A549 (cell line): ENCODE results near the gene IGIP. TPM values are rescaled to one million over a fixed set of nuclear protein-coding genes. Genes with fewer than 3 reads are reported as not detected.
A peak's percentile ranks its signal among the peaks of the same experiment; 100 is the strongest.

ENCODE experiments used
- ATAC-seq, 2 experiments: fragments of 200-7000 bp in 1 of 2; fragments of >200 bp in 1 of 2; cut with Nextera tagmentation in 1 of 2; cut with Tn5 transposase in 1 of 2; 3 replicates each; pipeline versions ENCODE4 v1.8.0 to v1.9.1; 2018 to 2020; ENCODE audit warnings: mild to moderate bottlenecking in 1 of 2, moderate library complexity in 1 of 2
- CTCF ChIA-PET: fragments of 300-600 bp; sonication (Branson Sonifier 250); formaldehyde crosslinking; extraction: SDS; loops from one replicate; lab custom pipeline; 2021; ENCODE audit warnings: antibody characterized with exemption, inconsistent platforms; lab: Yijun Ruan, JAX
- POLR2A ChIA-PET: fragments of 350-600 bp; formaldehyde crosslinking; extraction: SDS; loops from one replicate; lab custom pipeline; 2021; ENCODE audit warnings: antibody characterized with exemption, inconsistent platforms; lab: Yijun Ruan, JAX
- DNase-seq, 2 experiments: peaks; one replicate each; pipeline versions ENCODE4 v3.0.0 to v3.0.0-alpha.2; 2011 to 2016; ENCODE audit warnings: low read depth in 1 of 2, low spot score in 1 of 2
- FAIRE-seq: peaks from 2 replicates; lab custom pipeline; 2011; peaks lifted over from hg19 to GRCh38; lab: Jason Lieb, UNC
- H3K27ac ChIP-seq, 2 experiments: fragments of >200 bp; sonication (Bioruptor Twin); formaldehyde crosslinking; 3 replicates each; pipeline ENCODE4 v1.5.1; 2016 to 2017
- H3K4me1 ChIP-seq: fragments of >200 bp; sonication (Bioruptor Twin); formaldehyde crosslinking; 3 replicates; pipeline ENCODE4 v1.6.1; 2016
- H3K4me2 ChIP-seq: fragments of >200 bp; sonication (Bioruptor Twin); formaldehyde crosslinking; 3 replicates; pipeline ENCODE4 v1.6.1; 2016
- H3K4me3 ChIP-seq: fragments of >200 bp; sonication (Bioruptor Twin); formaldehyde crosslinking; 3 replicates; pipeline ENCODE4 v1.5.1; 2016
- H3K9me3 ChIP-seq: fragments of >200 bp; sonication (Bioruptor Twin); formaldehyde crosslinking; 3 replicates; pipeline ENCODE4 v1.6.1; 2016
- CBX8 ChIP-seq: fragments of 200-600 bp; sonication (generic); IDR thresholded peaks from 2 replicates; pipeline ENCODE4 v1.6.1; 2016
- CEBPB ChIP-seq, 2 experiments: fragments of >200 bp in 1 of 2; sonication (Bioruptor Twin) in 1 of 2; formaldehyde crosslinking in 1 of 2; IDR thresholded peaks; 2 replicates each; pipeline ENCODE4 v1.6.1; 2012 to 2016
- EHF ChIP-seq: fragments of 250-450 bp; sonication (Bioruptor Pico); IDR thresholded peaks from 2 replicates; pipeline ENCODE4 v1.5.0; 2020; ENCODE audit warnings: mild to moderate bottlenecking
- EHMT2 ChIP-seq: fragments of 200-600 bp; sonication (generic); IDR thresholded peaks from 2 replicates; pipeline ENCODE4 v1.6.1; 2016; ENCODE audit warnings: antibody characterized with exemption, low read depth, mild to moderate bottlenecking, moderate library complexity
- FOSB ChIP-seq: fragments of 250-450 bp; sonication (Bioruptor Pico); IDR thresholded peaks from 2 replicates; pipeline ENCODE4 v1.5.0; 2020; ENCODE audit warnings: mild to moderate bottlenecking, moderate library complexity
- HEYL ChIP-seq: fragments of 250-450 bp; sonication (Bioruptor Pico); IDR thresholded peaks from 2 replicates; pipeline ENCODE4 v1.8.0; 2021; ENCODE audit warnings: mild to moderate bottlenecking, moderate library complexity
- HOXB13 ChIP-seq: fragments of 250-450 bp; sonication (Bioruptor Pico); IDR thresholded peaks from 2 replicates; pipeline ENCODE4 v1.5.0; 2020; ENCODE audit warnings: low read depth, mild to moderate bottlenecking, moderate library complexity
- JUNB ChIP-seq: fragments of >200 bp; sonication (Bioruptor Twin); formaldehyde crosslinking; IDR thresholded peaks from 2 replicates; pipeline ENCODE4 v1.6.1; 2016
- MAZ ChIP-seq: fragments of 150-350 bp; IDR thresholded peaks from 2 replicates; pipeline ENCODE4 v1.6.1; 2014; ENCODE audit warnings: antibody characterized with exemption, low read depth, low read length, borderline replicate concordance
- MYC ChIP-seq: IDR thresholded peaks from 2 replicates; pipeline ENCODE4 v1.6.1; 2012; ENCODE audit warnings: mild to moderate bottlenecking, inconsistent platforms, low read length, improper control_type of control experiment, borderline replicate concordance
- POLR2A ChIP-seq: IDR thresholded peaks from 2 replicates; pipeline ENCODE4 v1.6.1; 2012; ENCODE audit warnings: mild to moderate bottlenecking, low read length
- RAD21 ChIP-seq, 2 experiments: fragments of >200 bp in 1 of 2; sonication (Bioruptor Twin) in 1 of 2; formaldehyde crosslinking in 1 of 2; IDR thresholded peaks in 1 of 2; conservative IDR thresholded peaks in 1 of 2; 2 replicates in 1 of 2; 3 replicates in 1 of 2; pipeline ENCODE4 v1.6.1; 2012 to 2018; ENCODE audit warnings: inconsistent platforms in 1 of 2
- RARB ChIP-seq: fragments of 250-450 bp; sonication (Bioruptor Pico); IDR thresholded peaks from 2 replicates; pipeline ENCODE4 v1.8.0; 2021; ENCODE audit warnings: mild to moderate bottlenecking, moderate library complexity
- SREBF2 ChIP-seq: fragments of 450-650 bp; IDR thresholded peaks from 2 replicates; pipeline ENCODE4 v1.6.1; 2014; ENCODE audit warnings: mild to moderate bottlenecking, moderate library complexity
- TFCP2L1 ChIP-seq: fragments of 250-450 bp; sonication (Bioruptor Pico); IDR thresholded peaks from 2 replicates; pipeline ENCODE4 v1.5.0; 2021; ENCODE audit warnings: mild to moderate bottlenecking
- ZFP36 ChIP-seq: fragments of 450-650 bp; IDR thresholded peaks from 2 replicates; pipeline ENCODE4 v1.6.1; 2014; ENCODE audit warnings: borderline replicate concordance; ENCODE audit not compliant: partially characterized antibody
- ZNF302 ChIP-seq: fragments of 250-450 bp; sonication (Bioruptor Pico); IDR thresholded peaks from 2 replicates; pipeline ENCODE4 v1.9.0; 2021; ENCODE audit warnings: inconsistent platforms, mild to moderate bottlenecking, moderate library complexity
- WGBS: methylation state at CpG from one replicate; pipeline ENCODE4 v1.1.6; 2017; ENCODE audit errors: missing lambda C conversion rate; 5-methylcytosine and 5-hydroxymethylcytosine counted together
- polyA plus RNA-seq, 4 experiments: library from polyadenylated mRNA; depleted of rRNA in 3 of 4; stranded (reverse); fragments of >200 nt; fragmentation: RNase III in 1 of 4; extraction: RNeasy Plus Mini Kit Qiagen cat#74134 plus additional on column Dnase treatment in 1 of 4; gene quantifications; 2 replicates in 3 of 4; 3 replicates in 1 of 4; pipeline ENCODE4 v1.2.3, GENCODE V29; 2011 to 2017
- TF ChIP-seq, protein P1 (sequence below): fragments of >200 bp; sonication (Bioruptor Twin); formaldehyde crosslinking; IDR thresholded peaks from 3 replicates; pipeline ENCODE4 v1.5.1; 2016
- TF ChIP-seq, protein P2 (sequence below): fragments of >200 bp; sonication (Bioruptor Twin); formaldehyde crosslinking; IDR thresholded peaks from 2 replicates; pipeline ENCODE4 v1.6.1; 2016

Gene IGIP
- polyA plus RNA-seq, 2 of the 4 experiments (the other 2 are of a cell fraction) = 0.81 to 1.6 TPM

DNA sequence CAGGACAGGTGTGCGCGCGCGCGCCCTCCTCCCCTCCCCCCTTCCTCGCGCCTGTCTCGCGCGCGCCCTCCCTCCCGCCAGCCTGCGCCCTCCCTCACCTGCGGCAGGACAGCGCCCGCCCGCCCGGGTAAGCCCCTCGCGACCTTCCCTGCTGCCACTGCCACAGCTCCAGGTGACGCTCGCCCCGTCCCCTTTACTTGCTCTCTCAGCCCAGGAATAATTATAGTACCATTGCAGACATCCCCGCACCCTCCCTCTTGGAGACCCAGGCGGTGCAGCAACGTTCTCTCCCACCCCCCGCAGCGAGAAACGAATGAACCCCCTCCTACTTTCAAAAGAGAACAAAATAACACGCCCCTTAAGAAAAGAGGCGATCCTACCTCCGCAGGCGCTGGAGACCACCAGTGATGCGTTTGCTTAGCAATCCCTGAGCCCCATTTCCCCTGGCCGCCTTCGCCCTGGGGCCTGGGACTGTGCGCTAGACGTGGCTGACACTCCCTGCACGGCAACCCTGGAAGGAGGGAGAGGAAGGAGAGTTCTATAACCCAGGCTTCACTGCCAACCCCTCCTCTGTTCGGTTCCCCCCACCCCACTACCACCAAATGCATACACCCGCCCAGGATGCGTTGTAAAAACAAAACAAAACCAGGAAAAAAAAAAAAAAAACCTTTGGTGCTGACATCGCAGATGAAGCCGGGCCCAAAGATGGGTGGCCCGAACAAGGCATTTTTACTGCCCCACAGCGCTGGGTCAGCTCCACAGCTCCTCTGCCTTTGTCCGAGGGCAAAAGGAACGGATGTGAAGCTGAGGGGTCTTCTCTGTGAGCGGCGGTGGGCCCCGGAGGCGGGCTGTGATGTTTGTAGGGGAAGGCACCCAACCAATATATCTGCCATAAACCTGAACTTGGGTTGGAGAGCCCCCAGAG, 17.4 kb upstream of the IGIP start:
- H3K4me3 ChIP-seq = peak overlapping the region; percentile 82
- DNase-seq = peak in 1 of 2 experiments; percentile 44
- 3% methylated on average over 44 of the region's 52 CpGs for WGBS
- no peaks in the 10 kb centered on the region for H3K9me3 ChIP-seq
- TF ChIP-seq HEYL (CRISPR knock-in tag) = no peak
- no peak for TF ChIP-seq ZNF302 (CRISPR knock-in tag)
- no peak for TF ChIP-seq EHMT2
- no peak for TF ChIP-seq RARB (CRISPR knock-in tag)
- no peak for TF ChIP-seq EHF
- TF ChIP-seq RAD21 (conservative IDR thresholded peaks at IDR 0.05 in 1 of 2, IDR thresholded peaks at IDR 0.05 in 1 of 2) = no peak
- TF ChIP-seq CBX8 = no peak
- no peak for TF ChIP-seq JUNB
- no peak for TF ChIP-seq CEBPB (IDR thresholded peaks at IDR 0.05)
- no peak for TF ChIP-seq POLR2A
- no peak for TF ChIP-seq MYC
- no peak for TF ChIP-seq FOSB
- TF ChIP-seq, protein P1, sequence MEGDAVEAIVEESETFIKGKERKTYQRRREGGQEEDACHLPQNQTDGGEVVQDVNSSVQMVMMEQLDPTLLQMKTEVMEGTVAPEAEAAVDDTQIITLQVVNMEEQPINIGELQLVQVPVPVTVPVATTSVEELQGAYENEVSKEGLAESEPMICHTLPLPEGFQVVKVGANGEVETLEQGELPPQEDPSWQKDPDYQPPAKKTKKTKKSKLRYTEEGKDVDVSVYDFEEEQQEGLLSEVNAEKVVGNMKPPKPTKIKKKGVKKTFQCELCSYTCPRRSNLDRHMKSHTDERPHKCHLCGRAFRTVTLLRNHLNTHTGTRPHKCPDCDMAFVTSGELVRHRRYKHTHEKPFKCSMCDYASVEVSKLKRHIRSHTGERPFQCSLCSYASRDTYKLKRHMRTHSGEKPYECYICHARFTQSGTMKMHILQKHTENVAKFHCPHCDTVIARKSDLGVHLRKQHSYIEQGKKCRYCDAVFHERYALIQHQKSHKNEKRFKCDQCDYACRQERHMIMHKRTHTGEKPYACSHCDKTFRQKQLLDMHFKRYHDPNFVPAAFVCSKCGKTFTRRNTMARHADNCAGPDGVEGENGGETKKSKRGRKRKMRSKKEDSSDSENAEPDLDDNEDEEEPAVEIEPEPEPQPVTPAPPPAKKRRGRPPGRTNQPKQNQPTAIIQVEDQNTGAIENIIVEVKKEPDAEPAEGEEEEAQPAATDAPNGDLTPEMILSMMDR = no peak
- TF ChIP-seq ZFP36 = no peak
- no peak for TF ChIP-seq TFCP2L1 (CRISPR knock-in tag)
- no peak for TF ChIP-seq MAZ
- TF ChIP-seq, protein P2, sequence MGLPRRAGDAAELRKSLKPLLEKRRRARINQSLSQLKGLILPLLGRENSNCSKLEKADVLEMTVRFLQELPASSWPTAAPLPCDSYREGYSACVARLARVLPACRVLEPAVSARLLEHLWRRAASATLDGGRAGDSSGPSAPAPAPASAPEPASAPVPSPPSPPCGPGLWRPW = no peak
- TF ChIP-seq HOXB13 (CRISPR knock-in tag) = no peak
- TF ChIP-seq, all 56 proteins: peak for 0
- CTCF ChIA-PET = interaction anchor here (1.0 to 3.2 kb wide), 10 partner anchors 10 to 50 kb away, joined by 3 to 20 read pairs (median 5); no protein-coding TSS in a partner anchor
- H3K27ac ChIP-seq = peak overlapping the region; percentile 77 to 97
- H3K4me1 ChIP-seq = peaks cover 28% of the 10 kb centered on the region
- POLR2A ChIA-PET = interaction anchor here (0.6 to 1.8 kb wide), 17 partner anchors 10 to 1751 kb away, joined by 3 to 19 read pairs (median 4); partner anchors contain the start of gene NRG2
- FAIRE-seq = no peak
- peak overlapping the region; percentile 98 for H3K4me2 ChIP-seq
- ATAC-seq = peak; percentile 16 to 57; a peak in 4 of 6 replicates

DNA sequence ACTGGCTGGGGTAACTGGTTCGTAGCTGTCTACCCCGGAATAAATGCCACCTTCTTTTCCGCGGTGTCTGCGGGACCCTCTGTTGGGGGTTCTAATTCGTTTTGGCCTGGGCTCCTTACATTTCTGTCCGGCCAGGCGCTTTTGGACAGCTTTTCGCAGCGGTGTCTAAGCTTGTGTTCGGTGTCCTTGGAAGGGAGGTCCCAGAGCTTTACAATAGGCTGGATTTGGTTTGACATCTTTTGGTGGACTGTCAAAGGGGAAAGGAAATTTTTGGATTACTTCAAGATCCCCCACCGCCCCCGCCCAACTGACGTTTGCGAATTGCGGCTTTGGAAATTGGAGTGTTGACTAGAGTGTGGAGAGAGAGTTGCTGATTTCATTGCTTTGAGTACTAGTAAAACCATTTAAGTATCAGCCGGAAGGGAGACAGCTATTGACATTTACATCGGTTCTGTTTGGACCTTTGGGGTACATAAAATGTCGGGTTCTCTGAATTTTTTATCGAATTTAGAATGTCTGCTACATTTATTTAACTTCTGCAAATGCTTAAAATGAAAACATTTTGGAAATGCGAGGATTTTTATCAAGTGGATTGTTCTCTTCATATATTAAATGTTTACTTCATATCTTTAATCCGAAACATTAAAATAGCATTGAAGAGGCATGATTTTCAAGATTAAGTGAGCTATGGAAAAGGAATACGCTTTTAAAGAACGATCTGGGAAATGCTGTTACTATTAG, 16.5 kb upstream of the IGIP start:
- Histone ChIP-seq H3K9me3 (no peaks in the 10 kb centered on the region), H3K4me2 (peak overlapping the region; percentile 98), H3K27ac (peak overlapping the region; percentile 77 to 97; a peak in 5 of 6 replicates), H3K4me1 (peaks cover 28% of the 10 kb centered on the region), H3K4me3 (peak overlapping the region; percentile 82)
- FAIRE-seq = no peak
- POLR2A ChIA-PET = interaction anchor here (0.5 to 1.0 kb wide), 2 partner anchors 14 to 188 kb away, joined by 3 read pairs; no protein-coding TSS in a partner anchor
- ATAC-seq = no peak
- TF ChIP-seq SREBF2 = no peak
- no peak for DNase-seq
- CTCF ChIA-PET = interaction anchor here (1.2 to 3.2 kb wide), 3 partner anchors 33 to 36 kb away, joined by 6 to 20 read pairs (median 12); no protein-coding TSS in a partner anchor
- 77% methylated on average over 24 of the region's 24 CpGs for whole genome bisulfite sequencing
